Neural progenitor cell (in vitro differentiated cells): ENCODE results near the gene INSYN1. TPM values are rescaled to one million over a fixed set of nuclear protein-coding genes. Genes with fewer than 3 reads are reported as not detected.
A peak's percentile ranks its signal among the peaks of the same experiment; 100 is the strongest.

Experiments
- DNase-seq: peaks from one replicate; pipeline ENCODE4 v3.0.0-alpha.2; 2016; ENCODE audit warnings: low spot score
- H2AFZ ChIP-seq: fragments of 200-600 bp; sonication (generic); replicated peaks from 2 replicates; pipeline ENCODE4 v1.6.1; 2016; ENCODE audit warnings: antibody characterized with exemption
- H3F3A ChIP-seq: fragments of 200-600 bp; sonication (generic); 2 replicates; pipeline ENCODE4 v1.6.1; 2016; ENCODE audit warnings: antibody characterized with exemption, low read depth
- H3K27ac ChIP-seq: fragments of 200-600 bp; sonication (generic); 2 replicates; pipeline ENCODE4 v1.5.1; 2016; ENCODE audit warnings: mild to moderate bottlenecking
- H3K27me3 ChIP-seq: fragments of 200-600 bp; sonication (generic); 2 replicates; pipeline ENCODE4 v1.6.1; 2016; ENCODE audit warnings: mild to moderate bottlenecking, moderate library complexity
- H3K36me3 ChIP-seq: fragments of 200-600 bp; sonication (generic); 2 replicates; pipeline ENCODE4 v1.5.1; 2016
- H3K4me1 ChIP-seq: fragments of 200-600 bp; sonication (generic); 2 replicates; pipeline ENCODE4 v1.6.1; 2016; ENCODE audit warnings: mixed run types
- H3K4me2 ChIP-seq: fragments of 200-600 bp; sonication (generic); 2 replicates; pipeline ENCODE4 v1.6.1; 2016
- H3K4me3 ChIP-seq: fragments of 200-600 bp; sonication (generic); 2 replicates; pipeline ENCODE4 v1.5.1; 2016
- H3K79me2 ChIP-seq: fragments of 200-600 bp; sonication (generic); 2 replicates; pipeline ENCODE4 v1.6.1; 2016; ENCODE audit warnings: low read depth
- H3K9ac ChIP-seq: fragments of 200-600 bp; sonication (generic); 2 replicates; pipeline ENCODE4 v1.6.1; 2016
- H3K9me3 ChIP-seq: fragments of 200-600 bp; sonication (generic); 2 replicates; pipeline ENCODE4 v1.5.1; 2016; ENCODE audit warnings: low read depth
- H4K20me1 ChIP-seq: fragments of 200-600 bp; sonication (generic); 2 replicates; pipeline ENCODE4 v1.6.1; 2016; ENCODE audit warnings: low read depth
- H3K27ac Mint-ChIP-seq: 3 replicates; pipeline ENCODE4 v1.8.0; 2021; ENCODE audit warnings: mixed read lengths
- H3K27me3 Mint-ChIP-seq: 2 replicates; pipeline ENCODE4 v1.8.0; 2022; ENCODE audit warnings: low read depth, mild to moderate bottlenecking, inconsistent platforms, moderate library complexity, mixed read lengths; ENCODE audit not compliant: insufficient read depth
- H3K36me3 Mint-ChIP-seq: 3 replicates; pipeline ENCODE4 v1.8.0; 2021; ENCODE audit warnings: mixed read lengths
- H3K4me1 Mint-ChIP-seq: 3 replicates; pipeline ENCODE4 v1.8.0; 2021; ENCODE audit warnings: mixed read lengths
- H3K4me3 Mint-ChIP-seq: 3 replicates; pipeline ENCODE4 v1.8.0; 2021; ENCODE audit warnings: mild to moderate bottlenecking, moderate library complexity, mixed read lengths
- H3K9me3 Mint-ChIP-seq: 3 replicates; pipeline ENCODE4 v1.8.0; 2020; ENCODE audit warnings: mixed read lengths
- EZH2 ChIP-seq: fragments of 200-600 bp; sonication (generic); IDR thresholded peaks from 2 replicates; pipeline ENCODE4 v1.6.1; 2017; ENCODE audit warnings: antibody characterized with exemption, mild to moderate bottlenecking, moderate library complexity
- EZH2phosphoT487 ChIP-seq: fragments of 200-600 bp; sonication (generic); IDR thresholded peaks from 2 replicates; pipeline ENCODE4 v1.6.1; 2017; ENCODE audit warnings: antibody characterized with exemption
- total RNA-seq: library from RNA; depleted of rRNA; stranded (reverse); fragments of >200 nt; gene quantifications from 2 replicates; pipeline ENCODE4 v1.2.3, GENCODE V29; 2015; ENCODE audit warnings: low replicate concordance
- TF ChIP-seq, protein P1 (sequence below): fragments of 200-600 bp; sonication (generic); IDR thresholded peaks from 2 replicates; pipeline ENCODE4 v1.5.1; 2017; ENCODE audit warnings: antibody characterized with exemption, mild to moderate bottlenecking

Gene INSYN1
- total RNA-seq, 1 donor from 2014 or later, result 0.17 TPM

DNA sequence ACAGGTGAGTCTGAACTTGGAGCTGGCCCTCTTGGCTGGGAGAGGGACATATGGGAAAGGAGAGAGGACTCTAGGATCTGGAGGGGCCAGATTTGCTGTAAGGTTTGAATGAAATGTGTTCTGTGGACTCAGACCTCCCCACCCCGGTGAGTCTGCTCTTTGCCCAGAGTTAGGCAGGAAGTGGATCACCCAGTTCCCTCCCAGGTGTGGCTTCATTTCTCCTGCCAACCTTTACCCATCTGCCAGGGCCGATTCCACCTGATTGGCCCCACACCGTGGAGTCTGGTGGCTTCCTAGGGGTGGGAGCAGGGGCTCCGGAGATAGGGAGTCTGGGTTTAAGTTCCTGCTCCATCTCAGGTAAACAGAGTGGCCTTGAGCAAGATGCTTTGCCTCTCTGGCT, 43.5 kb downstream of the INSYN1 start:
- Histone ChIP-seq H3K4me2 (no peak overlapping the region), H2AFZ (no peak overlapping the region), H3K9me3 (no peaks in the 10 kb centered on the region), H3K9ac (no peak overlapping the region), H3K36me3 (no peaks in the 10 kb centered on the region), H3K4me3 (no peak overlapping the region), H4K20me1 (peaks cover 24% of the 10 kb centered on the region), H3K4me1 (no peaks in the 10 kb centered on the region), H3K27me3 (no peaks in the 10 kb centered on the region), H3K27ac (no peak overlapping the region), H3F3A (no peaks in the 10 kb centered on the region), H3K79me2 (peaks cover 10% of the 10 kb centered on the region)
- DNase-seq, result no peak
- Mint-ChIP-seq H3K27ac (peak overlapping the region; percentile 30), H3K27me3 (peaks cover 5% of the 10 kb centered on the region), H3K36me3 (peaks cover 27% of the 10 kb centered on the region), H3K9me3 (no peaks in the 10 kb centered on the region), H3K4me3 (no peak overlapping the region), H3K4me1 (no peaks in the 10 kb centered on the region)
- TF ChIP-seq EZH2, result no peak
- TF ChIP-seq, protein P1, sequence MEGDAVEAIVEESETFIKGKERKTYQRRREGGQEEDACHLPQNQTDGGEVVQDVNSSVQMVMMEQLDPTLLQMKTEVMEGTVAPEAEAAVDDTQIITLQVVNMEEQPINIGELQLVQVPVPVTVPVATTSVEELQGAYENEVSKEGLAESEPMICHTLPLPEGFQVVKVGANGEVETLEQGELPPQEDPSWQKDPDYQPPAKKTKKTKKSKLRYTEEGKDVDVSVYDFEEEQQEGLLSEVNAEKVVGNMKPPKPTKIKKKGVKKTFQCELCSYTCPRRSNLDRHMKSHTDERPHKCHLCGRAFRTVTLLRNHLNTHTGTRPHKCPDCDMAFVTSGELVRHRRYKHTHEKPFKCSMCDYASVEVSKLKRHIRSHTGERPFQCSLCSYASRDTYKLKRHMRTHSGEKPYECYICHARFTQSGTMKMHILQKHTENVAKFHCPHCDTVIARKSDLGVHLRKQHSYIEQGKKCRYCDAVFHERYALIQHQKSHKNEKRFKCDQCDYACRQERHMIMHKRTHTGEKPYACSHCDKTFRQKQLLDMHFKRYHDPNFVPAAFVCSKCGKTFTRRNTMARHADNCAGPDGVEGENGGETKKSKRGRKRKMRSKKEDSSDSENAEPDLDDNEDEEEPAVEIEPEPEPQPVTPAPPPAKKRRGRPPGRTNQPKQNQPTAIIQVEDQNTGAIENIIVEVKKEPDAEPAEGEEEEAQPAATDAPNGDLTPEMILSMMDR, result no peak
- TF ChIP-seq EZH2phosphoT487, result no peak

DNA sequence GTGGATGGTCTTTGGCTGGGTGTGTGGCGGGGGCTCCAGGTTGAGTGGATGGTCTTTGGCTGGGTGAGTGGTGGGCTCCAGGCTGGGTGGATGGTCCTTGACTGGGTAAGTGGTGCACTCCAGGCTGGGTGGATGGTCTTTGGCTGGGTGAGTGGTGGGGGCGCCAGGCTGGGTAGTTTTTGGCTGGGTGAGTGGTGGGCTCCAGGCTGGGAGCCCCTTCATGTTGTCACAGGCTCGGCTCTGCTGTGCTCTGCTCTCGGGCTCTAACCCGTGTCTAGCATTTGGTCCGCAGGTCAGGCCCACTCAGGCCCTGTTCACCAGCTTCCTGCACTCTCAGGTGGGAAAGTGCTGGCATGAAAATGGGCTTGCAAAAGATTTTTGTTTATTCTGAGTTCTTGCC, 43.9 kb downstream of the INSYN1 start:
- no peaks in the 10 kb centered on the region for H3K9me3 ChIP-seq
- peaks cover 10% of the 10 kb centered on the region for H3K79me2 ChIP-seq
- no peaks in the 10 kb centered on the region for H3K27me3 ChIP-seq
- no peak for TF ChIP-seq EZH2
- TF ChIP-seq EZH2phosphoT487, result no peak
- TF ChIP-seq, protein P1, result no peak
- peaks cover 28% of the 10 kb centered on the region for H4K20me1 ChIP-seq
- no peak overlapping the region for H3K4me3 Mint-ChIP-seq
- no peaks in the 10 kb centered on the region for H3F3A ChIP-seq
- H3K4me1 Mint-ChIP-seq, result no peaks in the 10 kb centered on the region
- H3K27ac Mint-ChIP-seq, result peak overlapping the region; percentile 30
- no peak overlapping the region for H3K9ac ChIP-seq
- H3K27ac ChIP-seq, result no peak overlapping the region
- DNase-seq, result no peak
- no peak overlapping the region for H3K4me2 ChIP-seq
- no peaks in the 10 kb centered on the region for H3K36me3 ChIP-seq
- no peaks in the 10 kb centered on the region for H3K9me3 Mint-ChIP-seq
- no peaks in the 10 kb centered on the region for H3K4me1 ChIP-seq
- no peak overlapping the region for H3K4me3 ChIP-seq
- peaks cover 7% of the 10 kb centered on the region for H3K27me3 Mint-ChIP-seq
- no peak overlapping the region for H2AFZ ChIP-seq
- H3K36me3 Mint-ChIP-seq, result peaks cover 25% of the 10 kb centered on the region

DNA sequence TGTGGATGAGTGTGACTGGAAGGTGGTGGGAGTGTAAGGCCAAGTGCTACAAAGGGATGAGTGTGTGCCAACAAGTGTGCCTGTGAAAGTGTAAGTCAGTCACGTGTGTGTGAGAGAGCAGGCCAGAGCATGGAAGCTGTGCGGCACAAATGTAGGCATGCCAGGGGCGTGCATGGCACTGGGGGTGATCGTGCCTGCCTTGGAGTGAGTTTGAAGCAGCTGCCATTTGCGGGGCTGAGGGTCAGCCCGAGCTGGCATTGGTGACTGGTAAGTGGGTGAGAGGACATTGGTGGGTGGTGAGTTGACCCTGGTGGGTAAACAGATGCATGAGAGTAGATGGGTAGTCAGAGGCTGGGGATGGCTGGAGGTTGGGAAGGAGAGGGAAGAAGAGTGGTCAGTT, 44.5 kb downstream of the INSYN1 start:
- Mint-ChIP-seq H3K4me3 (no peak overlapping the region), H3K27ac (no peak overlapping the region)
- no peaks in the 10 kb centered on the region for H3K36me3 ChIP-seq

More for the DNA sequence above, 44.5 kb downstream of the INSYN1 start:
- Histone ChIP-seq H3F3A (no peaks in the 10 kb centered on the region), H3K79me2 (peaks cover 10% of the 10 kb centered on the region), H2AFZ (no peak overlapping the region), H3K27ac (no peak overlapping the region), H3K9ac (no peak overlapping the region), H3K27me3 (no peaks in the 10 kb centered on the region), H3K4me1 (no peaks in the 10 kb centered on the region), H3K9me3 (no peaks in the 10 kb centered on the region), H3K4me2 (no peak overlapping the region), H4K20me1 (peaks cover 30% of the 10 kb centered on the region), H3K4me3 (no peak overlapping the region)
- H3K4me1 Mint-ChIP-seq, result no peaks in the 10 kb centered on the region
- H3K36me3 Mint-ChIP-seq, result peaks cover 25% of the 10 kb centered on the region
- H3K9me3 Mint-ChIP-seq, result no peaks in the 10 kb centered on the region
- TF ChIP-seq EZH2, result no peak
- TF ChIP-seq, protein P1, result no peak
- peaks cover 7% of the 10 kb centered on the region for H3K27me3 Mint-ChIP-seq
- no peak for DNase-seq
